HG03439 (cell line): Measurements from ENCODE around the gene RARB.

Experiments used
- ATAC-seq: cut with Tn5 transposase; IDR thresholded peaks from one replicate; pipeline ENCODE4 v1.9.1; 2021; ENCODE audit warnings: mild to moderate bottlenecking, moderate library complexity; ENCODE audit not compliant: unreplicated experiment

Gene RARB

GRCh38 chr3:25572919-25573385, 144.9 kb downstream of the RARB start:
- no peak for ATAC-seq

- no peak for ATAC-seq
These were observed 145.5 kb downstream of the RARB start for GRCh38 chr3:25573386-25574171.

- ATAC-seq, result no peak
These were observed 146.2 kb downstream of the RARB start for GRCh38 chr3:25574172-25574765.

GRCh38 chr3:25575001-25575400, 146.9 kb downstream of the RARB start:
- ATAC-seq, result no peak

- no peak for ATAC-seq
These were observed 148.1 kb downstream of the RARB start for GRCh38 chr3:25576146-25576545.

GRCh38 chr3:25576831-25577454, 148.9 kb downstream of the RARB start:
- no peak for ATAC-seq

GRCh38 chr3:25578059-25578458, 150.0 kb downstream of the RARB start:
- no peak for ATAC-seq

GRCh38 chr3:25580534-25580933, 152.5 kb downstream of the RARB start:
- ATAC-seq, result no peak

GRCh38 chr3:25581335-25581734, 153.3 kb downstream of the RARB start:
- no peak for ATAC-seq

GRCh38 chr3:25581823-25582222, 153.8 kb downstream of the RARB start:
- no peak for ATAC-seq

- ATAC-seq, result no peak
These were observed 154.2 kb downstream of the RARB start for GRCh38 chr3:25582242-25582641.

- no peak for ATAC-seq
These were observed 155.3 kb downstream of the RARB start for GRCh38 chr3:25583343-25583742.

GRCh38 chr3:25584011-25584789, 156.1 kb downstream of the RARB start:
- no peak for ATAC-seq

- ATAC-seq, result no peak
These were observed 157.5 kb downstream of the RARB start for GRCh38 chr3:25585361-25586166.

GRCh38 chr3:25586167-25586505, 158.1 kb downstream of the RARB start:
- no peak for ATAC-seq

- ATAC-seq, result no peak
These were observed 158.5 kb downstream of the RARB start for GRCh38 chr3:25586553-25586952.

- ATAC-seq, result no peak
These were observed 159.0 kb downstream of the RARB start for GRCh38 chr3:25587094-25587493.

- no peak for ATAC-seq
These were observed 159.5 kb downstream of the RARB start for GRCh38 chr3:25587526-25587925.

GRCh38 chr3:25587975-25588374, 159.9 kb downstream of the RARB start:
- ATAC-seq, result no peak

GRCh38 chr3:25588441-25589103, 160.5 kb downstream of the RARB start:
- ATAC-seq, result no peak
